Measurements from ENCODE around the gene EMILIN3. TPM values are rescaled to one million over a fixed set of nuclear protein-coding genes. Genes with fewer than 3 reads are reported as not detected.

The EMILIN3 gene
- total RNA-seq, 1 experiment from 2014 or later = not detected

- ATAC-seq (no peak), DNase-seq (ENCODE audit: low read depth, low spot score) (no peak)
- POLR2A ChIA-PET = no interaction called here
- peaks cover 10% of the 10 kb centered on the region for H3K27me3 ChIP-seq (ENCODE audit: insufficient read depth, low read length)
- H3K27ac ChIP-seq (ENCODE audit: low read depth, low read length) = no peak overlapping the region
- no peak overlapping the region for H3K9ac ChIP-seq (ENCODE audit: low read length)
- no peak for TF ChIP-seq POLR2A (IDR thresholded peaks at IDR 0.05; ENCODE audit: borderline replicate concordance, extremely low read depth, insufficient read depth, insufficient read length)
- TF ChIP-seq ZFX (IDR thresholded peaks at IDR 0.05) = no peak
- TF ChIP-seq RAD21 (IDR thresholded peaks at IDR 0.05; ENCODE audit: low read depth) = no peak
- TF ChIP-seq EZH2phosphoT487 (IDR thresholded peaks at IDR 0.05; ENCODE audit: borderline replicate concordance) = no peak
- no peak for TF ChIP-seq ATF3 (IDR thresholded peaks at IDR 0.05)
- no peak for TF ChIP-seq ZNF274 (IDR thresholded peaks at IDR 0.05; ENCODE audit: low read depth, low read length)
- TF ChIP-seq YY1 (IDR thresholded peaks at IDR 0.05; ENCODE audit: extremely low read depth, insufficient replicate concordance, low read depth, low read length) = no peak
- no peak for TF ChIP-seq CBX3 (IDR thresholded peaks at IDR 0.05; ENCODE audit: low read depth)
- no peak for TF ChIP-seq SRF (IDR thresholded peaks at IDR 0.05; ENCODE audit: low read depth)
- TF ChIP-seq REST (IDR thresholded peaks at IDR 0.05; ENCODE audit: low read depth) = no peak
- TF ChIP-seq MAX (IDR thresholded peaks at IDR 0.05) = no peak
- no peak for TF ChIP-seq EGR1 (IDR thresholded peaks at IDR 0.05; ENCODE audit: low read depth)
- TF ChIP-seq ZBTB33 (IDR thresholded peaks at IDR 0.05; ENCODE audit: extremely low read depth, insufficient replicate concordance, low read length) = no peak
- no peak for TF ChIP-seq FOSL1 (IDR thresholded peaks at IDR 0.05; ENCODE audit: low read depth)
- no peak for TF ChIP-seq SP1 (IDR thresholded peaks at IDR 0.05; ENCODE audit: low read depth)
- TF ChIP-seq POLR2AphosphoS5 (IDR thresholded peaks at IDR 0.05; ENCODE audit: low read depth, low read length) = no peak
- no peak for TF ChIP-seq CTCF (IDR thresholded peaks at IDR 0.05 in 2 of 3, conservative IDR thresholded peaks at IDR 0.05 in 1 of 3; ENCODE audit: borderline replicate concordance in 1 of 3, insufficient read depth in 1 of 3, low read depth in 2 of 3, low read length in 2 of 3)
- TF ChIP-seq CEBPB (IDR thresholded peaks at IDR 0.05; ENCODE audit: low read depth) = no peak
- no peak for TF ChIP-seq JUND (IDR thresholded peaks at IDR 0.05)
- TF ChIP-seq SIN3A (IDR thresholded peaks at IDR 0.05; ENCODE audit: low read depth) = no peak
- RAD21 ChIA-PET (ENCODE audit: low non-redundant PET in 1 of 2, low total read pairs in 2 of 2, uncharacterized antibody in 2 of 2, unreplicated experiment in 2 of 2) = no interaction called here
- H2AFZ ChIP-seq (ENCODE audit: low read depth, low read length, poor library complexity, severe bottlenecking) = no peak overlapping the region
- no peaks in the 10 kb centered on the region for H3K36me3 ChIP-seq (ENCODE audit: control insufficient read depth in 1 of 2, insufficient read depth in 2 of 2, low read length in 2 of 2)
- CTCF ChIA-PET = no interaction called here
- no peaks in the 10 kb centered on the region for H3K9me3 ChIP-seq (ENCODE audit: control insufficient read depth in 1 of 2, insufficient read depth in 1 of 2, low read depth in 1 of 2, low read length in 2 of 2)
- BruUV-seq (replicated peaks) = no TSS peak
- no peak overlapping the region for H3K4me2 ChIP-seq (ENCODE audit: low read length)
- H3K4me3 ChIP-seq (replicated peaks in 1 of 2; ENCODE audit: low read depth in 1 of 2, low read length in 2 of 2) = no peak overlapping the region
- intact Hi-C loops (cut with micrococcal nuclease) = no loop called here
- no peaks in the 10 kb centered on the region for H3K9me2 ChIP-seq (ENCODE audit: insufficient read depth)
- H3K4me1 ChIP-seq (ENCODE audit: control insufficient read depth in 1 of 2, insufficient read depth in 2 of 2, low read length in 2 of 2) = no peaks in the 10 kb centered on the region
- H3K79me2 ChIP-seq (ENCODE audit: insufficient read depth, low read length) = no peaks in the 10 kb centered on the region
- H4K20me1 ChIP-seq (ENCODE audit: insufficient read depth) = no peaks in the 10 kb centered on the region
These were observed 10.7 kb upstream of the EMILIN3 start for GRCh38 chr20:41377275-41377674.
